ENCODE data around the gene SSH2.

The SSH2 gene

GRCh38 chr17:29620779-29621500 is 309.1 kb downstream of the SSH2 start:
- no peak for DNase-seq

- DNase-seq, result no peak
Measured at GRCh38 chr17:29620271-29620670, 309.8 kb downstream of the SSH2 start.

- DNase-seq, result no peak
Measured at GRCh38 chr17:29619251-29619650, 310.8 kb downstream of the SSH2 start.

- DNase-seq, result no peak
Measured at GRCh38 chr17:29618272-29619065, 311.6 kb downstream of the SSH2 start.

GRCh38 chr17:29617481-29618271 is 312.4 kb downstream of the SSH2 start:
- peak; percentile 51 for DNase-seq

- peak; percentile 62 for DNase-seq
Measured at GRCh38 chr17:29617125-29617480, 312.9 kb downstream of the SSH2 start.

GRCh38 chr17:29616300-29617048 is 313.6 kb downstream of the SSH2 start:
- DNase-seq, result no peak

- DNase-seq, result no peak
Measured at GRCh38 chr17:29615492-29616299, 314.3 kb downstream of the SSH2 start.

- DNase-seq, result no peak
Measured at GRCh38 chr17:29615048-29615385, 315.0 kb downstream of the SSH2 start.

GRCh38 chr17:29614349-29615047 is 315.5 kb downstream of the SSH2 start:
- DNase-seq, result no peak

GRCh38 chr17:29613856-29614255 is 316.2 kb downstream of the SSH2 start:
- no peak for DNase-seq

- no peak for DNase-seq
Measured at GRCh38 chr17:29613352-29613837, 316.6 kb downstream of the SSH2 start.

GRCh38 chr17:29612404-29613280 is 317.4 kb downstream of the SSH2 start:
- no peak for DNase-seq

- DNase-seq, result no peak
Measured at GRCh38 chr17:29612094-29612403, 318.0 kb downstream of the SSH2 start.

GRCh38 chr17:29611351-29612093 is 318.5 kb downstream of the SSH2 start:
- DNase-seq, result no peak

GRCh38 chr17:29610395-29610794 is 319.6 kb downstream of the SSH2 start:
- DNase-seq, result no peak

GRCh38 chr17:29608986-29609385 is 321.0 kb downstream of the SSH2 start:
- no peak for DNase-seq

- DNase-seq, result no peak
Measured at GRCh38 chr17:29607557-29608195, 322.4 kb downstream of the SSH2 start.

GRCh38 chr17:29603109-29603674 is 326.8 kb downstream of the SSH2 start:
- DNase-seq, result no peak
